ENCODE data around the gene ETNK2. TPM values are rescaled to one million over a fixed set of nuclear protein-coding genes. Genes with fewer than 3 reads are reported as not detected.

Gene ETNK2
- total and polyA plus RNA-seq, 2 of the 13 experiments (the other 11 are each of a cell fraction or from before 2014, with no cell fraction given) = 15.5 to 42.8 TPM

- TF ChIP-seq EEA1 (CRISPR knock-in tag; IDR thresholded peaks at IDR 0.05; ENCODE audit: borderline replicate concordance) = no peak
- TF ChIP-seq, protein P1, sequence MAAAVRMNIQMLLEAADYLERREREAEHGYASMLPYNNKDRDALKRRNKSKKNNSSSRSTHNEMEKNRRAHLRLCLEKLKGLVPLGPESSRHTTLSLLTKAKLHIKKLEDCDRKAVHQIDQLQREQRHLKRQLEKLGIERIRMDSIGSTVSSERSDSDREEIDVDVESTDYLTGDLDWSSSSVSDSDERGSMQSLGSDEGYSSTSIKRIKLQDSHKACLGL (CRISPR knock-in tag; IDR thresholded peaks at IDR 0.05) = no peak
- TF ChIP-seq, protein P2, sequence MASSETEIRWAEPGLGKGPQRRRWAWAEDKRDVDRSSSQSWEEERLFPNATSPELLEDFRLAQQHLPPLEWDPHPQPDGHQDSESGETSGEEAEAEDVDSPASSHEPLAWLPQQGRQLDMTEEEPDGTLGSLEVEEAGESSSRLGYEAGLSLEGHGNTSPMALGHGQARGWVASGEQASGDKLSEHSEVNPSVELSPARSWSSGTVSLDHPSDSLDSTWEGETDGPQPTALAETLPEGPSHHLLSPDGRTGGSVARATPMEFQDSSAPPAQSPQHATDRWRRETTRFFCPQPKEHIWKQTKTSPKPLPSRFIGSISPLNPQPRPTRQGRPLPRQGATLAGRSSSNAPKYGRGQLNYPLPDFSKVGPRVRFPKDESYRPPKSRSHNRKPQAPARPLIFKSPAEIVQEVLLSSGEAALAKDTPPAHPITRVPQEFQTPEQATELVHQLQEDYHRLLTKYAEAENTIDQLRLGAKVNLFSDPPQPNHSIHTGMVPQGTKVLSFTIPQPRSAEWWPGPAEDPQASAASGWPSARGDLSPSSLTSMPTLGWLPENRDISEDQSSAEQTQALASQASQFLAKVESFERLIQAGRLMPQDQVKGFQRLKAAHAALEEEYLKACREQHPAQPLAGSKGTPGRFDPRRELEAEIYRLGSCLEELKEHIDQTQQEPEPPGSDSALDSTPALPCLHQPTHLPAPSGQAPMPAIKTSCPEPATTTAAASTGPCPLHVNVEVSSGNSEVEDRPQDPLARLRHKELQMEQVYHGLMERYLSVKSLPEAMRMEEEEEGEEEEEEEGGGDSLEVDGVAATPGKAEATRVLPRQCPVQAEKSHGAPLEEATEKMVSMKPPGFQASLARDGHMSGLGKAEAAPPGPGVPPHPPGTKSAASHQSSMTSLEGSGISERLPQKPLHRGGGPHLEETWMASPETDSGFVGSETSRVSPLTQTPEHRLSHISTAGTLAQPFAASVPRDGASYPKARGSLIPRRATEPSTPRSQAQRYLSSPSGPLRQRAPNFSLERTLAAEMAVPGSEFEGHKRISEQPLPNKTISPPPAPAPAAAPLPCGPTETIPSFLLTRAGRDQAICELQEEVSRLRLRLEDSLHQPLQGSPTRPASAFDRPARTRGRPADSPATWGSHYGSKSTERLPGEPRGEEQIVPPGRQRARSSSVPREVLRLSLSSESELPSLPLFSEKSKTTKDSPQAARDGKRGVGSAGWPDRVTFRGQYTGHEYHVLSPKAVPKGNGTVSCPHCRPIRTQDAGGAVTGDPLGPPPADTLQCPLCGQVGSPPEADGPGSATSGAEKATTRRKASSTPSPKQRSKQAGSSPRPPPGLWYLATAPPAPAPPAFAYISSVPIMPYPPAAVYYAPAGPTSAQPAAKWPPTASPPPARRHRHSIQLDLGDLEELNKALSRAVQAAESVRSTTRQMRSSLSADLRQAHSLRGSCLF (CRISPR knock-in tag; IDR thresholded peaks at IDR 0.05; ENCODE audit: borderline replicate concordance) = no peak
- TF ChIP-seq TP53 (CRISPR knock-in tag; conservative IDR thresholded peaks at IDR 0.05) = no peak
- TF ChIP-seq ZKSCAN1 (IDR thresholded peaks at IDR 0.05; ENCODE audit: low read length) = no peak
- TF ChIP-seq ZNF225 (CRISPR knock-in tag; IDR thresholded peaks at IDR 0.05) = no peak
- TF ChIP-seq, protein P3, sequence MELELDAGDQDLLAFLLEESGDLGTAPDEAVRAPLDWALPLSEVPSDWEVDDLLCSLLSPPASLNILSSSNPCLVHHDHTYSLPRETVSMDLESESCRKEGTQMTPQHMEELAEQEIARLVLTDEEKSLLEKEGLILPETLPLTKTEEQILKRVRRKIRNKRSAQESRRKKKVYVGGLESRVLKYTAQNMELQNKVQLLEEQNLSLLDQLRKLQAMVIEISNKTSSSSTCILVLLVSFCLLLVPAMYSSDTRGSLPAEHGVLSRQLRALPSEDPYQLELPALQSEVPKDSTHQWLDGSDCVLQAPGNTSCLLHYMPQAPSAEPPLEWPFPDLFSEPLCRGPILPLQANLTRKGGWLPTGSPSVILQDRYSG (CRISPR knock-in tag; IDR thresholded peaks at IDR 0.05) = no peak
- peak; percentile 61; the same call in 1 of the 2 replicates for TF ChIP-seq CCDC6 (CRISPR knock-in tag; IDR thresholded peaks at IDR 0.05)
- TF ChIP-seq TAF15 (IDR thresholded peaks at IDR 0.05; ENCODE audit: low read depth, low read length, poor library complexity, severe bottlenecking) = no peak
- TF ChIP-seq DNMT1 (CRISPR knock-in tag; IDR thresholded peaks at IDR 0.05) = no peak
- 0 out of 2 replicates have a peak, but pooled peaks have one; percentile 50 for TF ChIP-seq SIX1 (CRISPR knock-in tag; IDR thresholded peaks at IDR 0.05; ENCODE audit: borderline replicate concordance)
- TF ChIP-seq GPBP1L1 (CRISPR knock-in tag; IDR thresholded peaks at IDR 0.05) = no peak
- TF ChIP-seq TBX3 (IDR thresholded peaks at IDR 0.05; ENCODE audit: borderline replicate concordance) = peak; percentile 54; the same call in 1 of the 2 replicates
- peak; percentile 33; the same call in 1 of the 3 replicates for TF ChIP-seq MXI1 (IDR thresholded peaks at IDR 0.05; ENCODE audit: borderline replicate concordance, low read depth, low read length)
- TF ChIP-seq MTA3 (CRISPR knock-in tag; IDR thresholded peaks at IDR 0.05) = no peak
- no peak for TF ChIP-seq NR3C1 (CRISPR knock-in tag; IDR thresholded peaks at IDR 0.05)
- 0 out of 2 replicates have a peak, but pooled peaks have one; percentile 62 for TF ChIP-seq TSC22D2 (CRISPR knock-in tag; IDR thresholded peaks at IDR 0.05; ENCODE audit: borderline replicate concordance)
- no peak for TF ChIP-seq ARNT2 (CRISPR knock-in tag; IDR thresholded peaks at IDR 0.05; ENCODE audit: low read depth)
- no peak for TF ChIP-seq PRPF4 (IDR thresholded peaks at IDR 0.05; ENCODE audit: low read depth, low read length, poor library complexity, severe bottlenecking)
- TF ChIP-seq, protein P4, sequence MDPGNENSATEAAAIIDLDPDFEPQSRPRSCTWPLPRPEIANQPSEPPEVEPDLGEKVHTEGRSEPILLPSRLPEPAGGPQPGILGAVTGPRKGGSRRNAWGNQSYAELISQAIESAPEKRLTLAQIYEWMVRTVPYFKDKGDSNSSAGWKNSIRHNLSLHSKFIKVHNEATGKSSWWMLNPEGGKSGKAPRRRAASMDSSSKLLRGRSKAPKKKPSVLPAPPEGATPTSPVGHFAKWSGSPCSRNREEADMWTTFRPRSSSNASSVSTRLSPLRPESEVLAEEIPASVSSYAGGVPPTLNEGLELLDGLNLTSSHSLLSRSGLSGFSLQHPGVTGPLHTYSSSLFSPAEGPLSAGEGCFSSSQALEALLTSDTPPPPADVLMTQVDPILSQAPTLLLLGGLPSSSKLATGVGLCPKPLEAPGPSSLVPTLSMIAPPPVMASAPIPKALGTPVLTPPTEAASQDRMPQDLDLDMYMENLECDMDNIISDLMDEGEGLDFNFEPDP (CRISPR knock-in tag; conservative IDR thresholded peaks at IDR 0.05) = no peak
- no peak for TF ChIP-seq PCBP2 (optimal IDR thresholded peaks at IDR 0.05; ENCODE audit: low read depth, low read length, poor library complexity, severe bottlenecking)
- TF ChIP-seq HDAC1 (CRISPR knock-in tag; IDR thresholded peaks at IDR 0.05) = peak; percentile 76; the same call in 1 of the 2 replicates
Observed at GRCh38 chr1:204145033-204145504, 6.8 kb downstream of the ETNK2 start (continued).
